Measurements from ENCODE around the gene PSME1. TPM values are rescaled to one million over a fixed set of nuclear protein-coding genes. Genes with fewer than 3 reads are reported as not detected.
A peak's percentile ranks its signal among the peaks of the same experiment; 100 is the strongest.

The PSME1 gene
- total and polyA plus RNA-seq, 2 of the 13 experiments (the other 11 are each of a cell fraction or from before 2014, with no cell fraction given) = 159 to 608 TPM

- TF ChIP-seq ZBTB26 (CRISPR knock-in tag; IDR thresholded peaks at IDR 0.05; ENCODE audit: borderline replicate concordance) (0 out of 2 replicates have a peak, but pooled peaks have one; percentile 16), SYNCRIP (IDR thresholded peaks at IDR 0.05; ENCODE audit: insufficient read depth, low read depth, low read length) (no peak), NR2F1 (CRISPR knock-in tag; IDR thresholded peaks at IDR 0.05) (no peak), MEIS2 (CRISPR knock-in tag; IDR thresholded peaks at IDR 0.05) (no peak), CERS6 (CRISPR knock-in tag; IDR thresholded peaks at IDR 0.05) (0 out of 2 replicates have a peak, but pooled peaks have one; percentile 60), IRX3 (CRISPR knock-in tag; IDR thresholded peaks at IDR 0.05; ENCODE audit: borderline replicate concordance, low read depth) (no peak), SNAPC4 (CRISPR knock-in tag; IDR thresholded peaks at IDR 0.05) (no peak), NONO (IDR thresholded peaks at IDR 0.05) (no peak), NONO (CRISPR knock-in tag; conservative IDR thresholded peaks at IDR 0.05) (no peak), MED13 (CRISPR knock-in tag; IDR thresholded peaks at IDR 0.05) (0 out of 2 replicates have a peak, but pooled peaks have one; percentile 40), MXD1 (CRISPR knock-in tag; IDR thresholded peaks at IDR 0.05) (peak; percentile 18; the same call in 1 of the 2 replicates), ZMYM3 (CRISPR knock-in tag; IDR thresholded peaks at IDR 0.05) (no peak), ZNF781 (CRISPR knock-in tag; IDR thresholded peaks at IDR 0.05; ENCODE audit: borderline replicate concordance, not compliant biosample characterization) (no peak), KMT2B (CRISPR knock-in tag; IDR thresholded peaks at IDR 0.05) (no peak), ZNF468 (CRISPR knock-in tag; IDR thresholded peaks at IDR 0.05) (no peak), SOX5 (CRISPR knock-in tag; IDR thresholded peaks at IDR 0.05; ENCODE audit: borderline replicate concordance) (no peak), HOXA3 (CRISPR knock-in tag; IDR thresholded peaks at IDR 0.05) (peak; percentile 55; the same call in 1 of the 2 replicates), ATM (IDR thresholded peaks at IDR 0.05; ENCODE audit: borderline replicate concordance) (no peak), CSRNP1 (CRISPR knock-in tag; IDR thresholded peaks at IDR 0.05) (no peak), ZIK1 (CRISPR knock-in tag; IDR thresholded peaks at IDR 0.05; ENCODE audit: borderline replicate concordance, low read depth) (0 out of 2 replicates have a peak, but pooled peaks have one; percentile 4)
Observed at GRCh38 chr14:24132061-24132685, 3.8 kb upstream of the PSME1 start (continued).

All from HepG2 (cell line).